IPS-18a (cell line): ENCODE measurements around the gene KCNJ8.
"Not testable (repeated sequence)": the region's sequence is repeated elsewhere in the genome, so short reads cannot be mapped to it uniquely, and the experiment has no call there.

Experiments
- H3K27ac ChIP-seq: one replicate; pipeline ENCODE4 v1.5.1; 2013; ENCODE audit warnings: low read length
- H3K27me3 ChIP-seq: one replicate; pipeline ENCODE4 v1.6.1; 2013; ENCODE audit warnings: mild to moderate bottlenecking, low read length; ENCODE audit not compliant: control insufficient read depth, insufficient read depth
- H3K36me3 ChIP-seq: one replicate; pipeline ENCODE4 v1.6.1; 2013; ENCODE audit warnings: low read depth, low read length; ENCODE audit not compliant: control insufficient read depth
- H3K4me1 ChIP-seq: one replicate; pipeline ENCODE4 v1.6.1; 2013; ENCODE audit warnings: low read depth, low read length; ENCODE audit not compliant: control insufficient read depth
- H3K4me3 ChIP-seq: one replicate; pipeline ENCODE4 v1.5.1; 2013; ENCODE audit warnings: low read length
- H3K9ac ChIP-seq: one replicate; pipeline ENCODE4 v1.6.1; 2013; ENCODE audit warnings: mild to moderate bottlenecking, low read length, moderate library complexity
- H3K9me3 ChIP-seq: one replicate; pipeline ENCODE4 v1.6.1; 2013; ENCODE audit warnings: low read depth, low read length; ENCODE audit not compliant: control insufficient read depth

KCNJ8 gene

GRCh38 chr12:21806255-21806654, 31.7 kb upstream of the KCNJ8 start:
- Histone ChIP-seq H3K27me3 (no peaks in the 10 kb centered on the region), H3K4me3 (no peak overlapping the region), H3K36me3 (no peaks in the 10 kb centered on the region), H3K4me1 (no peaks in the 10 kb centered on the region), H3K9ac (no peak overlapping the region), H3K9me3 (no peaks in the 10 kb centered on the region), H3K27ac (no peak overlapping the region)

DNA sequence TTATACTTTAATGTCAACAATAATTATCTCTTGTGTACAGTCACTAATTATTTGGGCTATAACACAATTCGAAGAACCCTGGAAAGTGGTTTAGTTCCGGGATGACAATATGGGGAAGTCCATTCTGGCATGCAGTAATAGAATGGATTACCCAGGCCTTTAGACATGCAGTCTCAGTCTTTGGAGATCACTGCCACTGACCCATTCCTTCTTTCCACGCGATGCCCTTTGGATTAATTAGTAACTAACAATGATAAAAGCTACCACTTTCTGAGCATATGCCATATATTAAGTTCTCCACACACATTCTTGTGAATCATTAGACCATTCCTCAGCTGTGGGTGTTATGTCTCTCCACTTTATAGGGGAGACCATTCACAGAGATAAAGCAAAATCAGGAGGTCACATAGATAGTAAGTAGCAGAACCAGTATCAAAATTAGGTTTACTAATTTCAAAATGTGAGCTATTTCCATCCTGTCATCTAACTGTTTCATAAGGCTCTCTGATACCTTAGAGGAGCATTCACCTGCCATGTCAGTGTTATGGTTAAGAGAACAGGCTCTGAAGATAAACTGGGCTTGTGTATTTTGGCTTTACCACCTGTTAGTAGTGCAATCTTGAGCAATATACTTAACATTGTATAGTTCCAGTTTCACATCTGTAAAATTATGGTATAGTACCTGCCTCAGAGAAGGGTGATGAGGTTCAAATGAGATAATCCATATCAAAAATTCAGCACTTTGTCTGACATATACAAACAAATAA, 27.2 kb upstream of the KCNJ8 start:
- Histone ChIP-seq H3K4me1 (no peaks in the 10 kb centered on the region), H3K36me3 (no peaks in the 10 kb centered on the region), H3K27me3 (no peaks in the 10 kb centered on the region), H3K4me3 (no peak overlapping the region), H3K27ac (no peak overlapping the region), H3K9me3 (no peaks in the 10 kb centered on the region), H3K9ac (no peak overlapping the region)

DNA sequence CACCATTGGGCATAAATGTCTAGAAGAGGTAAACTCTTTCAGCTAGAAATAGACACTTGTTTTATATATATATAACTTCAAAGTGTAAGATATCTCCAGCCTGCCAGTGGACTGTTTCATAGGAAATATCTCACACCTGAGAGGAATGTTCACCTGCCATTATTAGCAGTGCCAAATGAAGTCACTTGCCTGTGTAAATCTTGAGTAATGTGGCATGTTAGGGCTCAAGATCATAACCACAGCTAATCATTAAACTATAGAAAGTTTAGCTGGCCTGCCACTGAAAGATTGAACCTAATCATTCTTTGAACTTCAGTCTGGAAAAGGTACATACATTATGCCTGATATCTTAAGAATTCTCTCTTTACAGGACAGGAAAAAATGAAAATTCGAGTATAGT, 25.5 kb upstream of the KCNJ8 start:
- Histone ChIP-seq H3K4me3 (no peak overlapping the region), H3K27ac (no peak overlapping the region)

DNA sequence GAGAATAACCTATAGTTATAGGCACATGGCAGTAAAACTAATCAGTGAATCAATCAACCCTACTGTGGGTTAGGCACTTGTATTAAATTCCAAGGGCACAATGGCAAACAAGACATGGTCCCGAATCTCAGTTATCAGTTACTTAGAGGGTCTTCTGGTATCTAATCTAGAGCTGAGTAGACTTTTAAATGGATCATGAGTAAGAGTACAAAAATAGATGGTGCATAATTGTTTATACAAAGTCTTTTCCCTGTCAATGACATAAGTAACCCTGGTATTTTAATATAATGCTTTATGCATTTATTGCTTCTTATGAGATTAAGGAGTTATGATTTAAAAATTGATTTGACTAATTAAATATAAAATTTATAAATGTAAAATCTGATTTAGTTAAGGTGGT, 23.0 kb upstream of the KCNJ8 start:
- H3K27ac ChIP-seq: no peak overlapping the region
- H3K27me3 ChIP-seq: no peaks in the 10 kb centered on the region
- no peak overlapping the region for H3K9ac ChIP-seq
- no peaks in the 10 kb centered on the region for H3K9me3 ChIP-seq
- no peak overlapping the region for H3K4me3 ChIP-seq
- H3K4me1 ChIP-seq: no peaks in the 10 kb centered on the region
- H3K36me3 ChIP-seq: no peaks in the 10 kb centered on the region

More for the DNA sequence above, 25.5 kb upstream of the KCNJ8 start:
- H3K27me3 ChIP-seq: no peaks in the 10 kb centered on the region
- no peaks in the 10 kb centered on the region for H3K4me1 ChIP-seq
- H3K9me3 ChIP-seq: no peaks in the 10 kb centered on the region
- H3K36me3 ChIP-seq: no peaks in the 10 kb centered on the region
- H3K9ac ChIP-seq: no peak overlapping the region

- no peak overlapping the region for H3K4me3 ChIP-seq
- H3K4me1 ChIP-seq: no peaks in the 10 kb centered on the region
- no peaks in the 10 kb centered on the region for H3K27me3 ChIP-seq
Measured at GRCh38 chr12:21795648-21796328, 21.3 kb upstream of the KCNJ8 start.

GRCh38 chr12:21794807-21795595, 20.5 kb upstream of the KCNJ8 start:
- H3K4me3 ChIP-seq, H3K27ac ChIP-seq, H3K27me3 ChIP-seq, H3K9ac ChIP-seq, H3K4me1 ChIP-seq, H3K9me3 ChIP-seq, H3K36me3 ChIP-seq: not testable (repeated sequence)

More at GRCh38 chr12:21795648-21796328, 21.3 kb upstream of the KCNJ8 start:
- Histone ChIP-seq H3K9me3 (no peaks in the 10 kb centered on the region), H3K9ac (no peak overlapping the region), H3K27ac (no peak overlapping the region), H3K36me3 (no peaks in the 10 kb centered on the region)

GRCh38 chr12:21789687-21790086, 15.2 kb upstream of the KCNJ8 start:
- not testable (repeated sequence) for H3K9ac ChIP-seq, H3K27ac ChIP-seq, H3K4me1 ChIP-seq, H3K36me3 ChIP-seq, H3K4me3 ChIP-seq, H3K9me3 ChIP-seq, H3K27me3 ChIP-seq

DNA sequence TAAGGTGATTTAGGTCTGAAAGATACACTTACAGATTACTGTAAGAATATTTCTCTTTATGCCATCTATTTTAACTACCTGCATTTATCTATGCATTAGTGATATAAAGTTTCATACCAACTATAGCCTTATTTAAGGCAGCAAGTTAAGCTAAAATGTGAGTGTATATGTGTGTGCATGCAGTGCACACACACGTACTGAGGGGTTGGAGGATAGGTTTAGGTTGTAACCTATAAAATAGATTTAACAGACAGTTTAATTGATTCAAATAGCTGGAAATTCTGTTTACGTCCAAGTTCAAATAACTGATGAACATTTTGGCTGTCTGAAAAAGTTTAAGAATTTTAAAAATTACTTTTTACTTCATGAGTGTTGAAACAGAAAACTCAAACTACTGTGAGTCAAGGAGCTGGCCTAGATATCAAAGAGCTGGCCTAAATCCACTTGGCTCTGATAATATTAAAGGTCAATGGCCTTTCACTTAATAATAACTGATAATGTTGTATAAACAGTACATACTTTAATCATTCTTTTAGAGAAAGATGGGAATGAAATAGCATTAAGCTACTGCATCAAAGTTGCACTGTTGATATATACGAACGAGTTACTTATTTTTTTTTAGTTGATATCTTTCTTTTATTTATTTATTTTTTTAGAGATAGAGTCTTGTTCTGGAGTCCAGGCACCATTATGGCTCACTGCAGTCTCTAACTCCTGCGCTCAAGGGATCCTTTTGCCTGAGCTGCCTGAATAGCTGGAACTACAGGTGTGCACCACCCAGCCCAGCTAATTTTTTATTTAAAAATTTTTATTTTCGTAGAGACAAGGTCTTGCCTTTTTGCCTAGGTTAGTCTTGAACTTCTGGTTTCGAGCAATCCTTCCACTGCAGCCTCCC, 13.8 kb upstream of the KCNJ8 start:
- Histone ChIP-seq H3K27ac (no peak overlapping the region), H3K4me3 (no peak overlapping the region)

DNA sequence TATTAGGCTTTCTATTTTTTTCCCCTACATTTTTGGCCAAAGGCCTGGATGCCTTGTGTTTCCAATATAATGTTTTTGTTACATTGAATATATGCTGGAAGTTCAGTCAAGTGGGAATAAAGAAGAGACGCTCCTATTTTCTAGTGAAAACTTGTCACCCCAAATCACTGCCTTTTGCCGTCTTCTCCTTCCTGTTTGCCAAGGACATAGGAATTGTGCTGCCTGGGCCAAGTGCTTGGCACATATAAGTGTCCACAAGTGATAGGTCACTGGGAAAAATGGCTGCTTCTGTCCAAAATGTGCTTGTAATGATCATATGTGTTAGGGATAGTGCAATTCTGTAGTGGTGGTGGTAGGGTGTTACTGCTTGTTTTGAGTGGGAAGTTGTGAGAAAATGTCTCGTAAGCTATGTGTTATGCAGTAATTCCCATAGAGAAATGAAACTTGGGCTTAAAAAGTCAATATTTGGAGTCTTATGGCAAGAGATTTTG, 11.6 kb upstream of the KCNJ8 start:
- no peak overlapping the region for H3K9ac ChIP-seq
- H3K4me1 ChIP-seq: no peaks in the 10 kb centered on the region
- H3K9me3 ChIP-seq: no peaks in the 10 kb centered on the region
- H3K36me3 ChIP-seq: no peaks in the 10 kb centered on the region
- no peak overlapping the region for H3K27ac ChIP-seq
- H3K27me3 ChIP-seq: no peaks in the 10 kb centered on the region
- no peak overlapping the region for H3K4me3 ChIP-seq

More for the DNA sequence above, 13.8 kb upstream of the KCNJ8 start:
- H3K27me3 ChIP-seq: no peaks in the 10 kb centered on the region
- H3K9me3 ChIP-seq: no peaks in the 10 kb centered on the region
- H3K9ac ChIP-seq: no peak overlapping the region
- H3K36me3 ChIP-seq: no peaks in the 10 kb centered on the region
- no peaks in the 10 kb centered on the region for H3K4me1 ChIP-seq

GRCh38 chr12:21782723-21783122, 8.2 kb upstream of the KCNJ8 start:
- not testable (repeated sequence) for H3K27ac ChIP-seq, H3K27me3 ChIP-seq, H3K9me3 ChIP-seq

GRCh38 chr12:21780786-21781185, 6.3 kb upstream of the KCNJ8 start:
- Histone ChIP-seq H3K27ac (no peak overlapping the region), H3K9me3 (no peaks in the 10 kb centered on the region), H3K9ac (no peak overlapping the region), H3K27me3 (peaks cover 8% of the 10 kb centered on the region), H3K36me3 (no peaks in the 10 kb centered on the region), H3K4me1 (no peaks in the 10 kb centered on the region), H3K4me3 (no peak overlapping the region)

More at GRCh38 chr12:21782723-21783122, 8.2 kb upstream of the KCNJ8 start:
- H3K4me3 ChIP-seq, H3K9ac ChIP-seq, H3K4me1 ChIP-seq, H3K36me3 ChIP-seq: not testable (repeated sequence)
